ENCODE data around the gene ZBBX.

The ZBBX gene

DNA sequence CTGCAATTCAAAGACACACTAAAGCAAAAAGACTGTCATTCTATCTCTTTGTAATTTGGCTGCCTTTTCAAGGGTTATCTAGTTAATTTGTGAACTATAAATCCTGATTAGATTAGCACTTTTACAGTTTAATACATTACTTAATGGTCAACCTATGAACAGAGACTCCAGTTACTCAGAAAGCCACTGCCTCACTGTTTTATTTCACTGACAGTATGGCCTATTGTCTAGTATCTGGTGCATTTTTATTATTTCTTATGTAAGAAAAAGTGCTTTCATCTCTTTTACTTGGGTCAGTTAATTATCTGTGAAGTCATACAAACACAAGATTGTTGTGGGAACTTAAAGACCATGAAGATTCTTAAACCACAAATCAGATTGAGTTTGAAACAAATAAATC lies 133.8 kb downstream of the ZBBX start:
- H3K27ac ChIP-seq (ENCODE audit: low read length, poor library complexity, severe bottlenecking): no peak overlapping the region
- H4K91ac ChIP-seq (ENCODE audit: low read length): no peak overlapping the region
- peaks cover 2% of the 10 kb centered on the region for H3K4me1 ChIP-seq (ENCODE audit: control insufficient read depth, insufficient read depth, low read depth, low read length)
- no peak overlapping the region for H3K14ac ChIP-seq (ENCODE audit: low read length in 2 of 2)
- no peak overlapping the region for H3K4me3 ChIP-seq (ENCODE audit: insufficient read depth in 1 of 2, low read depth in 1 of 2, low read length in 2 of 2)
- H3K27me3 ChIP-seq (ENCODE audit: control insufficient read depth in 1 of 2, insufficient read depth in 1 of 2, low read length in 2 of 2): no peaks in the 10 kb centered on the region
- DNase-seq: no peak
- H2BK15ac ChIP-seq (ENCODE audit: low read depth, poor library complexity, severe bottlenecking): no peak overlapping the region
- H2AFZ ChIP-seq (ENCODE audit: low read depth, low read length): no peak overlapping the region
- H2BK12ac ChIP-seq (ENCODE audit: low read length in 2 of 2): no peak overlapping the region
- H4K8ac ChIP-seq (ENCODE audit: low read length): no peak overlapping the region
- H2BK120ac ChIP-seq (ENCODE audit: low read depth, low read length): no peak overlapping the region
- H2AK5ac ChIP-seq (ENCODE audit: low read length, severe bottlenecking): no peak overlapping the region
- H3K9ac ChIP-seq (ENCODE audit: low read length): no peak overlapping the region
- H3K79me1 ChIP-seq (replicated peaks; ENCODE audit: low read length, poor library complexity, severe bottlenecking): no peaks in the 10 kb centered on the region
- H3K4ac ChIP-seq (ENCODE audit: low read depth in 1 of 2, low read length in 2 of 2): no peak overlapping the region
- no peak overlapping the region for H3K23ac ChIP-seq (ENCODE audit: low read length in 2 of 2)
- no peaks in the 10 kb centered on the region for H3K9me3 ChIP-seq (ENCODE audit: control insufficient read depth, low read length)
- H3K36me3 ChIP-seq (ENCODE audit: control insufficient read depth in 1 of 2, insufficient read depth in 2 of 2, low read depth in 1 of 2, low read length in 2 of 2): peaks cover 0 to 3% of the 10 kb centered on the region in 2 experiments
- H3K4me2 ChIP-seq (ENCODE audit: low read length, poor library complexity, severe bottlenecking): no peak overlapping the region
- H2BK5ac ChIP-seq (ENCODE audit: low read depth, low read length, poor library complexity, severe bottlenecking): no peak overlapping the region
- no peak overlapping the region for H3K18ac ChIP-seq (ENCODE audit: low read depth in 1 of 2, low read length in 2 of 2)

DNA sequence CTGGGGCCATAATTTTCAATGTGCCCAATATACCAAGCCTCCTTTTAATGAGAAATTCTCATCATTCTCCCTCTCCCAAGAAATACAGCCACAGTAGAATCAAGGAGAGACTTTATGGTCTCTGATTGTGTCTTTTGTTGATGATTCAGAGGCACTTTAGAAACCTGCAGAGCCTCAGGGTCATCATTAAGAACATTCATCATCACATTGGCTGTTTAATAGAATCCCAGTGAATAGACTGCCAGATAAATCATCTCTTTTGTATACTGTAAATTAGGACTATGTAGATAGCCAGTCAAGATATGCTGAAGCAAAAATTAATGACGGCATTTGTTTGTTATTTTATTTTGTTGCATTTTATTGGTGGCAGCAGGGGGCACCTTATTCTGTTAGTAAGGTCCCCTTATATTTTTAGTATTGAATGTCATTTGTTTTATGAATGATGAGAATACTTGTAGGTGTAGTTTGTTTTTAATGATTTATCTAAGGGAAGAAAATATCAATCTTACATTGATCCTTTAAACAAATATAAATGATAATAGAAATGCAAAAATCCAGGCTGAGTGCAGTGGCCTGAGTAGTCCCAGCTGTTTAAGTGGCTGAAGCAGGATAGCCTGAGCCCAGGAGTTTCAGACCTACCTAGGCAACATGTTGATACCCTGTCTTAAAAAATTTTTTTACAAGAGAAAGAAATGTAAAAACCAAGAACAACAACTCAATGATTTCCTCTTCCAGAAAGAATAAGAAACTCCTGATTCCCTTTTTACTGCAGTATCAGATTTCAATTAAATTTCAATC lies 138.8 kb downstream of the ZBBX start:
- no peaks in the 10 kb centered on the region for H3K79me1 ChIP-seq (replicated peaks; ENCODE audit: low read length, poor library complexity, severe bottlenecking)
- 92% methylated on average over 1 of the region's 1 CpG for WGBS
- no peak overlapping the region for H2BK12ac ChIP-seq (ENCODE audit: low read length in 2 of 2)
- no peak overlapping the region for H2BK5ac ChIP-seq (ENCODE audit: low read depth, low read length, poor library complexity, severe bottlenecking)
- no peak overlapping the region for H3K9ac ChIP-seq (ENCODE audit: low read length)
- no peak overlapping the region for H2AFZ ChIP-seq (ENCODE audit: low read depth, low read length)
- no peak overlapping the region for H2AK5ac ChIP-seq (ENCODE audit: low read length, severe bottlenecking)
- H2BK15ac ChIP-seq (ENCODE audit: low read depth, poor library complexity, severe bottlenecking): no peak overlapping the region
- no peak overlapping the region for H4K91ac ChIP-seq (ENCODE audit: low read length)
- H3K4me2 ChIP-seq (ENCODE audit: low read length, poor library complexity, severe bottlenecking): no peak overlapping the region
- H2BK120ac ChIP-seq (ENCODE audit: low read depth, low read length): no peak overlapping the region
- DNase-seq: no peak
- H3K4me1 ChIP-seq (ENCODE audit: control insufficient read depth, insufficient read depth, low read depth, low read length): no peaks in the 10 kb centered on the region
- H3K14ac ChIP-seq (ENCODE audit: low read length in 2 of 2): no peak overlapping the region
- no peak overlapping the region for H4K8ac ChIP-seq (ENCODE audit: low read length)
- H3K9me3 ChIP-seq (ENCODE audit: control insufficient read depth, low read length): no peaks in the 10 kb centered on the region
- H3K4ac ChIP-seq (ENCODE audit: low read depth in 1 of 2, low read length in 2 of 2): no peak overlapping the region
- no peak overlapping the region for H3K27ac ChIP-seq (ENCODE audit: low read length, poor library complexity, severe bottlenecking)
- H3K27me3 ChIP-seq (ENCODE audit: control insufficient read depth in 1 of 2, insufficient read depth in 1 of 2, low read length in 2 of 2): no peaks in the 10 kb centered on the region
- H3K23ac ChIP-seq (ENCODE audit: low read length in 2 of 2): no peak overlapping the region
- no peaks in the 10 kb centered on the region for H3K36me3 ChIP-seq (ENCODE audit: control insufficient read depth in 1 of 2, insufficient read depth in 2 of 2, low read depth in 1 of 2, low read length in 2 of 2)
- H3K4me3 ChIP-seq (ENCODE audit: insufficient read depth in 1 of 2, low read depth in 1 of 2, low read length in 2 of 2): no peak overlapping the region
- H3K18ac ChIP-seq (ENCODE audit: low read depth in 1 of 2, low read length in 2 of 2): no peak overlapping the region

DNA sequence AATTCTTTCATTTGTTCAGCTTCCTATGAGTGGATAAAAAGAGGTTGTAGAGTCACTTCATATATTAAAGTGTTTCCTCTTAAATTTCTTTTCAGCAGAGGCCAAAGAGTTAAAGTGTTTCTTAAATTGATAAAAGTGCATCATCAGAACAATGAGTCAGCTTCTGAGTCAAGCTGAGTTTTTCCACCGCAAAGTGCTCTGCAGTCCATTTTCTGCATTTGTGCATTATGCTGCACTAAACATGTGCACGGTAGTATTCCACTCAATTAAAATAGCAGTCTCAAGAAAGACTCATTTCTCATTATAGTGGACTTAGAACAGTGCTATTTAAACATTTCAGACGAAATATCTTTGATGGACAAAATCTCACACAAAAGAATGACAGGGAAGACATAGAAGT lies 152.0 kb downstream of the ZBBX start:
- Histone ChIP-seq H3K79me1 (replicated peaks; ENCODE audit: low read length, poor library complexity, severe bottlenecking) (no peaks in the 10 kb centered on the region), H3K4ac (ENCODE audit: low read depth in 1 of 2, low read length in 2 of 2) (no peak overlapping the region), H2BK15ac (ENCODE audit: low read depth, poor library complexity, severe bottlenecking) (no peak overlapping the region), H3K4me1 (ENCODE audit: control insufficient read depth, insufficient read depth, low read depth, low read length) (no peaks in the 10 kb centered on the region), H2BK5ac (ENCODE audit: low read depth, low read length, poor library complexity, severe bottlenecking) (no peak overlapping the region), H4K91ac (ENCODE audit: low read length) (no peak overlapping the region), H3K18ac (ENCODE audit: low read depth in 1 of 2, low read length in 2 of 2) (peak overlapping the region in 1 of 2 experiments; percentile 30), H3K4me3 (ENCODE audit: insufficient read depth in 1 of 2, low read depth in 1 of 2, low read length in 2 of 2) (no peak overlapping the region), H4K8ac (ENCODE audit: low read length) (no peak overlapping the region), H3K23ac (ENCODE audit: low read length in 2 of 2) (no peak overlapping the region), H3K9ac (ENCODE audit: low read length) (peak overlapping the region; percentile 76), H2BK120ac (ENCODE audit: low read depth, low read length) (no peak overlapping the region), H3K14ac (ENCODE audit: low read length in 2 of 2) (no peak overlapping the region), H2BK12ac (ENCODE audit: low read length in 2 of 2) (no peak overlapping the region), H3K27me3 (ENCODE audit: control insufficient read depth in 1 of 2, insufficient read depth in 1 of 2, low read length in 2 of 2) (no peaks in the 10 kb centered on the region), H3K9me3 (ENCODE audit: control insufficient read depth, low read length) (no peaks in the 10 kb centered on the region), H2AFZ (ENCODE audit: low read depth, low read length) (no peak overlapping the region), H2AK5ac (ENCODE audit: low read length, severe bottlenecking) (no peak overlapping the region), H3K36me3 (ENCODE audit: control insufficient read depth in 1 of 2, insufficient read depth in 2 of 2, low read depth in 1 of 2, low read length in 2 of 2) (no peaks in the 10 kb centered on the region), H3K27ac (ENCODE audit: low read length, poor library complexity, severe bottlenecking) (no peak overlapping the region), H3K4me2 (ENCODE audit: low read length, poor library complexity, severe bottlenecking) (no peak overlapping the region)
- peak; percentile 55 for DNase-seq
- 18% methylated on average over 2 of the region's 3 CpGs for WGBS

GRCh38 chr3:167225821-167226220 lies 154.3 kb downstream of the ZBBX start:
- Histone ChIP-seq H4K8ac (ENCODE audit: low read length) (no peak overlapping the region), H3K4me3 (ENCODE audit: insufficient read depth in 1 of 2, low read depth in 1 of 2, low read length in 2 of 2) (no peak overlapping the region), H2AFZ (ENCODE audit: low read depth, low read length) (no peak overlapping the region), H2BK15ac (ENCODE audit: low read depth, poor library complexity, severe bottlenecking) (no peak overlapping the region), H2BK5ac (ENCODE audit: low read depth, low read length, poor library complexity, severe bottlenecking) (no peak overlapping the region), H3K36me3 (ENCODE audit: control insufficient read depth in 1 of 2, insufficient read depth in 2 of 2, low read depth in 1 of 2, low read length in 2 of 2) (no peaks in the 10 kb centered on the region), H2BK120ac (ENCODE audit: low read depth, low read length) (no peak overlapping the region), H3K4ac (ENCODE audit: low read depth in 1 of 2, low read length in 2 of 2) (no peak overlapping the region), H3K23ac (ENCODE audit: low read length in 2 of 2) (no peak overlapping the region), H3K4me1 (ENCODE audit: control insufficient read depth, insufficient read depth, low read depth, low read length) (no peaks in the 10 kb centered on the region), H3K18ac (ENCODE audit: low read depth in 1 of 2, low read length in 2 of 2) (no peak overlapping the region), H2AK5ac (ENCODE audit: low read length, severe bottlenecking) (no peak overlapping the region), H3K9me3 (ENCODE audit: control insufficient read depth, low read length) (no peaks in the 10 kb centered on the region), H3K4me2 (ENCODE audit: low read length, poor library complexity, severe bottlenecking) (no peak overlapping the region), H2BK12ac (ENCODE audit: low read length in 2 of 2) (no peak overlapping the region), H3K27me3 (ENCODE audit: control insufficient read depth in 1 of 2, insufficient read depth in 1 of 2, low read length in 2 of 2) (no peaks in the 10 kb centered on the region), H3K79me1 (replicated peaks; ENCODE audit: low read length, poor library complexity, severe bottlenecking) (no peaks in the 10 kb centered on the region), H4K91ac (ENCODE audit: low read length) (no peak overlapping the region), H3K27ac (ENCODE audit: low read length, poor library complexity, severe bottlenecking) (no peak overlapping the region), H3K14ac (ENCODE audit: low read length in 2 of 2) (no peak overlapping the region), H3K9ac (ENCODE audit: low read length) (no peak overlapping the region)
- DNase-seq: no peak
- no CpG with 5 or more reads among the region's 1 CpG for WGBS
